ENCODE data around the gene SLIT3.

SLIT3 gene

DNA sequence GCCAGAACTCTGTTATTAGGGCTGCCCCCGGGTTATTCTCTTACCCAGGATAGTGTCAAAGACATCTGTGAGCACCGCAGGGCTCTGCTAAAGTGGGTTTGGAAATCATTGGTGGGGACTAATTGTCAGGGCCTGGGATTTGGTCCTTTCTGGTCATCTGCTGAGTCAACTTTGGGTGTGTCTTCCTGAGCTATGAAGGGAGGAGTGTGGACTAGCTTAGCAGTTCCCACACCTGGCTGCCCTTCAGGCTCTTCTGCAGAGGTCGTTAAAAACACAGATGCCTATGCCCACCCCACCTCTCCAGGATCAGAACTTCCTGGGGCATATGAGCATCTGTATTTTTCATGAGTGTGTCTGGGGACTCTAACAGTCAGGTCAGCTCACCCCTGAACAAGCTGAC, 352.2 kb downstream of the SLIT3 start:
- no peak for DNase-seq
- intact Hi-C loops (cut with DNase I), result no loop called here

DNA sequence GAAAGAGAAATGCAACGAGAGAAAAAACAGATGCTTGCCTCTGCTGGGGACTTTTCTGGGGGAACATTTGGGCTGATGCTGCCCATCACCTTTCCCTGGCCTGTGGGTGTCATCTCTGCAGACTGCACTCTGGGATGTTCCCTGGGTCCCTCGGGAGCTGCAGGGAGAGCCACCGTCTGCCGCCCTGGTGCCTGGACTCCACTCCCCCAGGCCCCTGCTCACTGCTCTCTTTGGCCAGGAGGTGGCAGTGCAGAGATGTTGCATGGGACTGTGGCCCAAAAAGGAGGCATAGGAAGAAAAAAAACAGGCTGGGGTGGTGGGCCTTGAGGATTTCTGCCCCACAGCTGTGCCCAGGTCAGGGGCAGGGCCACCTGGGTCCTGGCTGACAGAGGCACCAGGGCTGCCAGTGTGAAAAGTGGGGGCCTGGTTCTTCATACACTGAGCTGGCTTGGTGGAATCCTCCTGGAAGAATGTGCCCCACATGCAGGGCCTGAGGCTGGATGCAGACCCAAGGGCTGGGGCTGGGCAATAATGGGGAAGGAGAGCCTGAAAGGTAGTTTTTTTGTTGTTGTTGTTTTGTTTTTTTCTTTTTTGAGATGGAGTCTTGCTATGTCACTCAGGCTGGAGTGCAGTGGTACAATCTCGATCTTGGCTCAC, 353.6 kb downstream of the SLIT3 start:
- intact Hi-C loops (cut with DNase I), result no loop called here
- peak in 7 of 10 donors; percentile 23 to 89 (median 38) for DNase-seq

GRCh38 chr5:168946363-168946762, 354.6 kb downstream of the SLIT3 start:
- DNase-seq, result no peak
- intact Hi-C loops (cut with DNase I), result no loop called here

GRCh38 chr5:168944004-168944403, 356.9 kb downstream of the SLIT3 start:
- DNase-seq, result no peak
- intact Hi-C loops (cut with DNase I), result no loop called here

- DNase-seq, result no peak
- intact Hi-C loops (cut with DNase I), result no loop called here
These were observed 357.7 kb downstream of the SLIT3 start for GRCh38 chr5:168943091-168943884.

DNA sequence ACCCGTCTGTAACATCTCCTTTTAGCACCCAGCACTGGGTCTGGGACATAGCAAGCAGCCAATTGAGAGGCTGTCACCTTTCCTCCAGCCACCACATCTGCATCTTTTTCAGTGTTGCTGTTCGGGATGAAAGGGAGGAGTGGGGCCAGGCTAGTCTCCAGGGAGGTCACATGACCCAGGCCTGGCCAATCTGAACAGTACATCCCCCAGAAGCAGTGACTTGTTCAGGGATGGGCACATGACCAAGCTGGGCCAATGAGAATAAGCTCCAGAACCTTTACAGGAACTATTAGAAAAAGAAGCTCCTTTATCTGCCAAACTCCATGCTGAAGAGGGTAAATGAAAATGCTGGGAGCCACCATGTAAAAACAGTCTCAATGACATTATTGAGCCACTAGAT, 359.0 kb downstream of the SLIT3 start:
- intact Hi-C loops (cut with DNase I), result no loop called here
- no peak for DNase-seq

GRCh38 chr5:168940712-168941111, 360.2 kb downstream of the SLIT3 start:
- DNase-seq, result no peak
- intact Hi-C loops (cut with DNase I), result no loop called here

- DNase-seq, result no peak
- intact Hi-C loops (cut with DNase I), result no loop called here
These were observed 360.9 kb downstream of the SLIT3 start for GRCh38 chr5:168939887-168940544.

- intact Hi-C loops (cut with DNase I), result no loop called here
- DNase-seq, result no peak
These were observed 361.7 kb downstream of the SLIT3 start for GRCh38 chr5:168939156-168939800.

GRCh38 chr5:168936511-168936910, 364.4 kb downstream of the SLIT3 start:
- no peak for DNase-seq
- intact Hi-C loops (cut with DNase I), result no loop called here

- DNase-seq, result no peak
- intact Hi-C loops (cut with DNase I), result no loop called here
These were observed 365.8 kb downstream of the SLIT3 start for GRCh38 chr5:168935183-168935582.

DNA sequence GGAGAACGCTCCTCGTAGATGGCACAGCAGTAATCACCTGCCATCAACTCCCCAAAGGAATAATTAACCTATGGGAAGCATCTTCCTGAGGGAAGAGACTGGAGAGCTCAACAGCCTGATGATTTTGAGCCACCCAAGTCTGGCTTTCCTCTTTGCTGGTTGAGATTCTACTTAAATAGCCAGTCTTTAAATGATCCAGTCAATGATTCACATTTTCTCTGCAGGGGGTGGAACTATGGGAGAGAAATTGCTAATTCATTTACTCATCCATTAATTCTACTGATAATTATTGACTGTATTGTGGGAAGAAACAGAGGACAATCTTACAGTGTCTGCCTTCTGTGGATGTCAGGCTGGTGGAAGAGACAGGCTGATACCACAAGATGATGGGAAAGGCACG, 366.8 kb downstream of the SLIT3 start:
- no peak for DNase-seq
- intact Hi-C loops (cut with DNase I), result no loop called here

- no peak for DNase-seq
- intact Hi-C loops (cut with DNase I), result no loop called here
These were observed 368.3 kb downstream of the SLIT3 start for GRCh38 chr5:168932400-168933189.

DNA sequence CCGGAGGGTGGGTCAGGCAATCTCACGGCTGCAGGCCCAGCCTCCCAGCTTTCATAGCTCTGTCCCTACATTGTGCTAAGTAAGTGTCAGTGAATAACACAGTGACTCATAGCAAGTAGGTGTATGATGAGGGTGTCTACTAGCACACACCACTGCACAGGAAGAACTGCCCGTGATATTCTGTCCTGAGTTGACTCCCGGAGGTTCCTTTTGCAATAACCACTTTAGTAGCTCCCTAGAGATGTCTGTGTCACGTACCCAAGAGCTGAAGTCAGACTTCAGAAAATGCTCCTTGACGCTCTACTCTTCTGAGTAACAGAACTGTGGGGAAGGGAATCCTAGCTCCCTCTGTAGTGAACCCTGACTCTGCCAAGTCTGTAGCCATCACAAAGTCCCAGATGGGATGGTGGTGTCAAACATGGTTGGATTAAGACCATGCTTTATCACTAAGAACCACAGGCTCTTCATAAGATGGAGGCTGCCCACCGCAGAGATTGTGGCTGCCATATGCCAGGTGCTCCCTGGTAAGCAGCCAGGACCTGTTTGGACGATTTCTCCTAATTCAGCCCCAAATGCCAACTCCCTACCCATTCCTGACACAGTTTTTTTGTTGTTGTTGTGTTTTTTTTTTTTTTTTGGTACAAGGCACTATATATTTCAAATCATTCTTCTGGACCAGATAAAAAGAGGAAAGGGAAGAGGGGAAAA, 369.1 kb downstream of the SLIT3 start:
- intact Hi-C loops (cut with DNase I), result no loop called here
- no peak for DNase-seq

- intact Hi-C loops (cut with DNase I), result no loop called here
- DNase-seq, result peak in 4 of 10 donors; percentile 18 to 89 (median 52)
These were observed 371.3 kb downstream of the SLIT3 start for GRCh38 chr5:168929656-168930055.

DNA sequence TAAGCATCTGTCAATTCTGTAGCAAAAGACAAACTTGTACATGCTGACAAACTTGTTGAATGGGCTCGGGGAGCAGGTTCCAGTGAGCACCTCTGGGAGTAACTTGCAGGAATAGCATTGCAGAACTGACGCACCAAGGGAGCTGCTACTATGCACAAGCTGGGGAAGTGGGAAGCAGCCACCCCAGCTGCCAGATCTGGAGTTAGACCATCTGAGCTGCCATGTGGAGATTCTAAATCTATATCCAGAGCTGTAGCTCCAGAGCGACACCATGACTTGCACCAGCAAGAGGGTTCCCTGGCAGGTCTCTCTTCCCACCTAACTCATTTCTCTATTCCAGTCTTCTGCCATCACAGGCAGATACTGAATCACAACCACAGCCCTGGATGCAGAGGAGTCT, 375.8 kb downstream of the SLIT3 start:
- intact Hi-C loops (cut with DNase I), result no loop called here

GRCh38 chr5:168921147-168921866, 379.6 kb downstream of the SLIT3 start:
- intact Hi-C loops (cut with DNase I), result no loop called here
- no peak for DNase-seq

More for the DNA sequence above, 375.8 kb downstream of the SLIT3 start:
- DNase-seq, result peak in 8 of 10 donors; percentile 37 to 93 (median 66)

GRCh38 chr5:168920019-168920810, 380.7 kb downstream of the SLIT3 start:
- DNase-seq, result no peak
- intact Hi-C loops (cut with DNase I), result no loop called here
